ENCODE results near the gene MMP3. TPM values are rescaled to one million over a fixed set of nuclear protein-coding genes. Genes with fewer than 3 reads are reported as not detected.

MMP3 gene
- total RNA-seq, 1 experiment from 2014 or later: not detected

- TF ChIP-seq YY1 (IDR thresholded peaks at IDR 0.05; ENCODE audit: extremely low read depth, insufficient replicate concordance, low read depth, low read length): no peak
These were observed 24.9 kb upstream of the MMP3 start (continued) for GRCh38 chr11:102868339-102868738.

GRCh38 chr11:102864724-102865123 is 21.3 kb upstream of the MMP3 start:
- H3K9me3 ChIP-seq (ENCODE audit: control insufficient read depth in 1 of 2, insufficient read depth in 1 of 2, low read depth in 1 of 2, low read length in 2 of 2): no peaks in the 10 kb centered on the region
- no peaks in the 10 kb centered on the region for H3K79me2 ChIP-seq (ENCODE audit: insufficient read depth, low read length)
- ChIA-PET RAD21 (ENCODE audit: low non-redundant PET in 1 of 2, low total read pairs in 2 of 2, uncharacterized antibody in 2 of 2, unreplicated experiment in 2 of 2) (no interaction called here), POLR2A (no interaction called here), CTCF (no interaction called here)
- ATAC-seq (no peak), DNase-seq (ENCODE audit: low read depth, low spot score) (no peak)
- H3K4me1 ChIP-seq (ENCODE audit: control insufficient read depth in 1 of 2, insufficient read depth in 2 of 2, low read length in 2 of 2): peaks cover 2 to 6% of the 10 kb centered on the region in 2 experiments; a peak in 3 of 4 replicates
- no peak overlapping the region for H3K9ac ChIP-seq (ENCODE audit: low read length)
- H3K27ac ChIP-seq (ENCODE audit: low read depth, low read length): no peak overlapping the region
- no peak for TF ChIP-seq EZH2phosphoT487 (IDR thresholded peaks at IDR 0.05; ENCODE audit: borderline replicate concordance)
- TF ChIP-seq CBX3 (IDR thresholded peaks at IDR 0.05; ENCODE audit: low read depth): no peak
- no peak for TF ChIP-seq EGR1 (IDR thresholded peaks at IDR 0.05; ENCODE audit: low read depth)
- no peak for TF ChIP-seq POLR2A (IDR thresholded peaks at IDR 0.05; ENCODE audit: borderline replicate concordance, extremely low read depth, insufficient read depth, insufficient read length)
- no peak for TF ChIP-seq ZFX (IDR thresholded peaks at IDR 0.05)
- TF ChIP-seq CEBPB (IDR thresholded peaks at IDR 0.05; ENCODE audit: low read depth): no peak
- no peak for TF ChIP-seq SRF (IDR thresholded peaks at IDR 0.05; ENCODE audit: low read depth)
- TF ChIP-seq SP1 (IDR thresholded peaks at IDR 0.05; ENCODE audit: low read depth): no peak
- TF ChIP-seq EZH2 (IDR thresholded peaks at IDR 0.05): no peak
- no peak for TF ChIP-seq JUND (IDR thresholded peaks at IDR 0.05)
- no peak for TF ChIP-seq REST (IDR thresholded peaks at IDR 0.05; ENCODE audit: low read depth)
- no peak for TF ChIP-seq ZBTB33 (IDR thresholded peaks at IDR 0.05; ENCODE audit: extremely low read depth, insufficient replicate concordance, low read length)
- no peak for TF ChIP-seq YY1 (IDR thresholded peaks at IDR 0.05; ENCODE audit: extremely low read depth, insufficient replicate concordance, low read depth, low read length)
- TF ChIP-seq SIN3A (IDR thresholded peaks at IDR 0.05; ENCODE audit: low read depth): no peak
- no peak for TF ChIP-seq ATF3 (IDR thresholded peaks at IDR 0.05)
- no peak for TF ChIP-seq ELF1 (IDR thresholded peaks at IDR 0.05; ENCODE audit: borderline replicate concordance, low read depth)
- no peaks in the 10 kb centered on the region for H3K36me3 ChIP-seq (ENCODE audit: control insufficient read depth in 1 of 2, insufficient read depth in 2 of 2, low read length in 2 of 2)
- no peaks in the 10 kb centered on the region for H3K27me3 ChIP-seq (ENCODE audit: insufficient read depth, low read length)
- no TSS peak for BruUV-seq (replicated peaks)
- H3K4me3 ChIP-seq (replicated peaks in 1 of 2; ENCODE audit: low read depth in 1 of 2, low read length in 2 of 2): no peak overlapping the region
- no peaks in the 10 kb centered on the region for H4K20me1 ChIP-seq (ENCODE audit: insufficient read depth)
- intact Hi-C loops (cut with micrococcal nuclease): no loop called here
- H3K9me2 ChIP-seq (ENCODE audit: insufficient read depth): no peaks in the 10 kb centered on the region
- H3K4me2 ChIP-seq (ENCODE audit: low read length): no peak overlapping the region
- no peak overlapping the region for H2AFZ ChIP-seq (ENCODE audit: low read depth, low read length, poor library complexity, severe bottlenecking)

Data from HCT116 (cell line).